Upper lobe of left lung (tissue), 4 donors: Measurements from ENCODE around the gene PRPF40A.

ENCODE experiments used
- POLR2A ChIP-seq, 4 donors: fragments of 450-650 bp; IDR thresholded peaks; one replicate each; pipeline ENCODE4 v1.5.1; 2016 to 2017; ENCODE audit warnings: antibody characterized with exemption in 4 of 4, mild to moderate bottlenecking in 2 of 4
- TF ChIP-seq, protein P1 (sequence below), 6 experiments: fragments of 450-650 bp in 4 of 6; fragments of 200-600 bp in 2 of 6; sonication (generic) in 2 of 6; IDR thresholded peaks; one replicate each; pipeline ENCODE4 v1.5.1; 2016 to 2019; ENCODE audit warnings: antibody characterized with exemption in 6 of 6

DNA sequence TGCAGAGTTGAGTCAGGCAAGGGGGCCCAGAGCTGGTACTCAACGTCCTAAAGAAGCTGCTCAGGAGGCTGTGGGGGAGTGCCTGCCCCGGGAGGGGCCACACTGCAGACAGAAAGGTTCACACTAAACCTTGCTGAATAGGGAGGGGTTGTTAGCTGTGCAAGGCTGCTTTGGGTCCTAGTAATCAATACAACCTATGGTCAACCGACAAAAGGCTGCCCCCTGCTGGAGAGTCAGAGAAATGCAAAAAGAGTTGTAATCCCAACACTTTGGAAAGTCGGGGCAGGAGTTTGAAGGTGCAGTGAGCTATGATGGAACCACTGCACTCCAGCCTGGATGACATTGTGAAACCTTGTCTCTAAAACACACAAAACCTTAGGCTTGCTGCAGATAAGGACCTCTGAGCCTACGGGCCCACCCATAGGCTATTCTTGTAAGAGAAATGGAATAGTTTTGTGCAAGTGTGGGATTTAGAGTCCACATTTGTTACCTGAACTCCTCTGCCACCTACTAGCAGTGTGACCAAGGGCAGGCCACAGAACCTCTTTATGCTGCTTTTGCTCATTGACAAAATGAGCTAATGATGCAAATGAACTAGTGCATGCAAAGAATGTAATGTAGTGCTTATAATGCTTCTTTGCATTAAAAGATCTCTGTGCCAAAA, 81.5 kb downstream of the PRPF40A start:
- TF ChIP-seq, protein P1, sequence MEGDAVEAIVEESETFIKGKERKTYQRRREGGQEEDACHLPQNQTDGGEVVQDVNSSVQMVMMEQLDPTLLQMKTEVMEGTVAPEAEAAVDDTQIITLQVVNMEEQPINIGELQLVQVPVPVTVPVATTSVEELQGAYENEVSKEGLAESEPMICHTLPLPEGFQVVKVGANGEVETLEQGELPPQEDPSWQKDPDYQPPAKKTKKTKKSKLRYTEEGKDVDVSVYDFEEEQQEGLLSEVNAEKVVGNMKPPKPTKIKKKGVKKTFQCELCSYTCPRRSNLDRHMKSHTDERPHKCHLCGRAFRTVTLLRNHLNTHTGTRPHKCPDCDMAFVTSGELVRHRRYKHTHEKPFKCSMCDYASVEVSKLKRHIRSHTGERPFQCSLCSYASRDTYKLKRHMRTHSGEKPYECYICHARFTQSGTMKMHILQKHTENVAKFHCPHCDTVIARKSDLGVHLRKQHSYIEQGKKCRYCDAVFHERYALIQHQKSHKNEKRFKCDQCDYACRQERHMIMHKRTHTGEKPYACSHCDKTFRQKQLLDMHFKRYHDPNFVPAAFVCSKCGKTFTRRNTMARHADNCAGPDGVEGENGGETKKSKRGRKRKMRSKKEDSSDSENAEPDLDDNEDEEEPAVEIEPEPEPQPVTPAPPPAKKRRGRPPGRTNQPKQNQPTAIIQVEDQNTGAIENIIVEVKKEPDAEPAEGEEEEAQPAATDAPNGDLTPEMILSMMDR (IDR thresholded peaks at IDR 0.05), result peak; percentile 55 to 80 (median 76)
- no peak for TF ChIP-seq POLR2A (IDR thresholded peaks at IDR 0.05)
